GM21360 (cell line): ENCODE results near the gene BAX.

ENCODE experiments used
- ATAC-seq: cut with Tn5 transposase; IDR thresholded peaks from one replicate; pipeline ENCODE4 v1.9.1; 2021; ENCODE audit warnings: mild to moderate bottlenecking, moderate library complexity; ENCODE audit not compliant: unreplicated experiment

BAX gene

DNA sequence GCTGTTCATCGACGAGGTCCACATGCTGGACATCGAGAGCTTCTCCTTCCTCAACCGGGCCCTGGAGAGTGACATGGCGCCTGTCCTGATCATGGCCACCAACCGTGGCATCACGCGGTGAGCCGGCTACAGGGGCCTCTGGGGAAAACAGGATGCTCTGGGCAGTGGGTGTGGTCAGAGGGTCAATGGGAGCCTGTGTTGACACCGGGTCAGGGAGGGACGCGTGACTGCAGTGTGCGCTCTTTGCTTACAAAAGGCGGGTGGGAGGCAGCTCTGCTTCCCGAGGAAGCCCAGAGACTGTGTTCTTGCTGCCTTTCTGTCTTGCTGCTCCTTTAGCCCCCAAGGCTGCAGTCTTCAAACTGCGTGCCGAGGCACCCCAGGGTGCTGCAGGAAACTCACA, 56.5 kb downstream of the BAX start:
- no peak for ATAC-seq
